Uterus (tissue), 4 donors: Measurements from ENCODE around the gene MR1. TPM values are rescaled to one million over a fixed set of nuclear protein-coding genes. Genes with fewer than 3 reads are reported as not detected.
"Not testable (repeated sequence)": the region's sequence is repeated elsewhere in the genome, so short reads cannot be mapped to it uniquely, and the experiment has no call there.

Source experiments
- DNase-seq, 2 donors: peaks; one replicate each; pipeline ENCODE4 v3.0.0-alpha.2; 2019 to 2020
- H3K27ac ChIP-seq, 2 donors: fragments of 200-600 bp; sonication (generic); 1 replicate in 1 of 2; 2 replicates in 1 of 2; pipeline ENCODE4 v1.5.1; 2016 to 2018
- H3K27me3 ChIP-seq, 2 donors: fragments of 200-600 bp; sonication (generic); one replicate each; pipeline ENCODE4 v1.5.1; 2018 to 2019; ENCODE audit warnings: control low read depth in 1 of 2
- H3K36me3 ChIP-seq, 2 donors: fragments of 200-600 bp; sonication (generic); one replicate each; pipeline ENCODE4 v1.5.1; 2019; ENCODE audit warnings: control low read depth in 1 of 2
- H3K4me1 ChIP-seq, 2 donors: fragments of 200-600 bp; sonication (generic); one replicate each; pipeline ENCODE4 v1.5.1; 2018 to 2019; ENCODE audit warnings: control low read depth in 1 of 2
- H3K4me3 ChIP-seq, 2 donors: fragments of 200-600 bp; sonication (generic); 1 replicate in 1 of 2; 2 replicates in 1 of 2; pipeline ENCODE4 v1.5.1; 2018 to 2019; ENCODE audit warnings: mild to moderate bottlenecking in 1 of 2
- H3K9me3 ChIP-seq, 2 donors: fragments of 200-600 bp; sonication (generic); one replicate each; pipeline ENCODE4 v1.5.1; 2019; ENCODE audit warnings: control low read depth in 1 of 2
- POLR2A ChIP-seq, 2 donors: fragments of 450-650 bp; IDR thresholded peaks; one replicate each; pipeline ENCODE4 v1.6.1; 2016; ENCODE audit warnings: antibody characterized with exemption in 2 of 2, mild to moderate bottlenecking in 1 of 2, moderate library complexity in 1 of 2
- intact Hi-C: fragments of 100-400 bp; cut with DNase I; formaldehyde crosslinking; loops from one replicate; pipeline ENCODE4 v1.15.1; 2023; ENCODE audit warnings: low total_unique reads
- total RNA-seq, 4 donors: library from RNA; depleted of rRNA in 3 of 4; stranded (reverse); fragments of >200 nt in 3 of 4; gene quantifications; one replicate each; pipeline versions ENCODE4 v1.1.0 to v1.2.4, GENCODE V29; 2014 to 2023
- TF ChIP-seq, protein P1 (sequence below), 4 experiments: fragments of 200-600 bp in 2 of 4; fragments of 450-650 bp in 2 of 4; sonication (generic) in 2 of 4; IDR thresholded peaks; one replicate each; pipeline ENCODE4 v1.5.1; 2016 to 2019; ENCODE audit warnings: antibody characterized with exemption in 4 of 4, mild to moderate bottlenecking in 2 of 4, moderate library complexity in 1 of 4
- donor health status: DM: yes; HTN: yes; CAD: no.

MR1 gene
- total RNA-seq, 4 donors from 2014 or later = 13.8 to 29.7 (median 16.2) TPM

DNA sequence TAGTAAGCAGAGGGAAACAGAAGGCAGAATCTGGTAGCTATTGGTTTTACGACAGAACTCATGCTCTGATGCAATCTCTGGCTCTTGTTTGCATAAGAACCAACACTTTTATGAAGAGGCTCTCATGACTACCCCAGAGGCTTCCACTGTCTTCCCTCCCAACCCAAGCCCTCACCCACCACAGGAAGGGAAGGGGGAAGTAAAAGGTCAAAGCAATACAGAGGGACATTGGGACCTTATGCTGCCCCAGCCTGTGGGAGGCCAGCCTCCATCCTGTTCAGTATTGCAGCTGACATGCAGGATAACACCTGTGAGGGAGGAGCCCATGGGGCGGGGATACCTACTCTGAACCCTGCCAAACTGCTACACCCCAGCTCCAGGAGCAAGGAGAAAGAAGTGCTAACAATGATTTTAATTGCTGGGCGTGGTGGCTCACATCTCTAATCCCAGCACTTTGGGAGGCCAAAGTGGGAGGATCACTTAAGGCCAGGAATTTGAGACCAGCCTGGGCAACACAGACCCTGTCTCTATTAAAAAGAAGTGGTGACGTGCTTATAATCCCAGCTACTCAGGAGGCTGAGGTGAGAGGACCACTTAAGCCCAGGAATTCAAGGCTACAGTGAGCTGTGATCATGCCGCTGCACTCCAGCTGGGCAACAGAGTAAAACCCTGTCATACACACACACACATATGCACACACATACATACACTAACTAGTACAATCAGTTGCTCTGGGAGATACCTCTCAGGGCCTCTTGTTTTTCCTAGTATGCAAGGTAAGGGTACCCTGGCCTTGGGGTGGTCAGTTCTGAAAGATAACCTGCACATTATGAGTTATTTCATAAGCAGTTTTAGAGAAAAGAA is 9.5 kb downstream of the MR1 start:
- H3K9me3 ChIP-seq = no peaks in the 10 kb centered on the region
- no peaks in the 10 kb centered on the region for H3K36me3 ChIP-seq
- TF ChIP-seq, protein P1, sequence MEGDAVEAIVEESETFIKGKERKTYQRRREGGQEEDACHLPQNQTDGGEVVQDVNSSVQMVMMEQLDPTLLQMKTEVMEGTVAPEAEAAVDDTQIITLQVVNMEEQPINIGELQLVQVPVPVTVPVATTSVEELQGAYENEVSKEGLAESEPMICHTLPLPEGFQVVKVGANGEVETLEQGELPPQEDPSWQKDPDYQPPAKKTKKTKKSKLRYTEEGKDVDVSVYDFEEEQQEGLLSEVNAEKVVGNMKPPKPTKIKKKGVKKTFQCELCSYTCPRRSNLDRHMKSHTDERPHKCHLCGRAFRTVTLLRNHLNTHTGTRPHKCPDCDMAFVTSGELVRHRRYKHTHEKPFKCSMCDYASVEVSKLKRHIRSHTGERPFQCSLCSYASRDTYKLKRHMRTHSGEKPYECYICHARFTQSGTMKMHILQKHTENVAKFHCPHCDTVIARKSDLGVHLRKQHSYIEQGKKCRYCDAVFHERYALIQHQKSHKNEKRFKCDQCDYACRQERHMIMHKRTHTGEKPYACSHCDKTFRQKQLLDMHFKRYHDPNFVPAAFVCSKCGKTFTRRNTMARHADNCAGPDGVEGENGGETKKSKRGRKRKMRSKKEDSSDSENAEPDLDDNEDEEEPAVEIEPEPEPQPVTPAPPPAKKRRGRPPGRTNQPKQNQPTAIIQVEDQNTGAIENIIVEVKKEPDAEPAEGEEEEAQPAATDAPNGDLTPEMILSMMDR (IDR thresholded peaks at IDR 0.05) = no peak
- no peak for TF ChIP-seq POLR2A (IDR thresholded peaks at IDR 0.05)
- H3K27me3 ChIP-seq = no peaks in the 10 kb centered on the region
- no peak overlapping the region for H3K27ac ChIP-seq
- H3K4me3 ChIP-seq = no peak overlapping the region
- intact Hi-C loops = no loop called here
- no peak for DNase-seq
- no peaks in the 10 kb centered on the region for H3K4me1 ChIP-seq

DNA sequence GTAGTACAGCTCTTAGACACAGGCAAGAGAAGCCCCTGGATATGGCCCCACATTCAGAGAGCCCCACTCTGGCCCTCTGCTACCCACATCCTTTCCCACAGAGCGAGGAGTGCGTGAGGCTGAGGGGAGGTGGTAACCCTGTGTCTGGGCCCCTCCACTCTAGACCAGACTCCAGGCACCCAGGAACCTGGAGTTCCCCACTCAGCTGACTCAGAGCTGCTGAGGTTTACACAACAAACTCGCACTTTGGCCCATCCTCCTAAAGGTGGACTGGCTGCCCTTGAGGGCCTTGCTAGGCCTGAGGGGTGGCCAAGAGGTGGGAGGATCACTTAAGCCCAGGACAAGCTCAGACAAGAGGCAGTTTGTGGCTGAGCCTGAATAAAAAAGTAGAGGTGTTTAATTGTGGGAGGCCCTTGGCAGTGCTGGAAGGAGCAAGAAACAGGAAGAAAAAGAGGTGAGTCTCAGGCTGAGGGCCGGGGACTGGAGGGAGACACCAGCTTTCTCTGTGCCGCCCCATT is 10.7 kb downstream of the MR1 start:
- DNase-seq = no peak
- TF ChIP-seq, protein P1 (IDR thresholded peaks at IDR 0.05) = no peak
- no peak for TF ChIP-seq POLR2A (IDR thresholded peaks at IDR 0.05)
- Histone ChIP-seq H3K27ac (no peak overlapping the region), H3K36me3 (no peaks in the 10 kb centered on the region), H3K4me3 (no peak overlapping the region), H3K9me3 (no peaks in the 10 kb centered on the region), H3K4me1 (no peaks in the 10 kb centered on the region), H3K27me3 (no peaks in the 10 kb centered on the region)
- intact Hi-C loops = no loop called here

DNA sequence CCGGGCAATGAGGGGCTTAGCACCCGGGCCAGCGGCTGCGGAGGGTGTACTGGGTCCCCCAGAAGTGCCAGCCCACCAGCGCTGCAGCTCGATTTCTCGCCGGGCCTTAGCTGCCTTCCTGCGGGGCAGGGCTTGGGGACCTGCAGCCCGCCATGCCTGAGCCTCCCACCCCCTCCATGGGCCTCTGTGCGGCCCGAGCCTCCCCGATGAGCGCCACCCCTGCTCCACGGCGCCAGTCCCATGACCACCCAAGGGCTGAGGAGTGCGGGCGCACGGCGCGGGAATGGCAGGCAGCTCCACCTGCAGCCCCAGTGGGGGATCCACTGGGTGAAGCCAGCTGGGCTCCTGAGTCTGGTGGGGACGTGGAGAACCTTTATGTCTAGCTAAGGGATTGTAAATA is 12.2 kb downstream of the MR1 start:
- H3K36me3 ChIP-seq, DNase-seq, H3K4me3 ChIP-seq, H3K9me3 ChIP-seq, H3K27ac ChIP-seq, intact Hi-C loops, H3K4me1 ChIP-seq, H3K27me3 ChIP-seq: not testable (repeated sequence)

DNA sequence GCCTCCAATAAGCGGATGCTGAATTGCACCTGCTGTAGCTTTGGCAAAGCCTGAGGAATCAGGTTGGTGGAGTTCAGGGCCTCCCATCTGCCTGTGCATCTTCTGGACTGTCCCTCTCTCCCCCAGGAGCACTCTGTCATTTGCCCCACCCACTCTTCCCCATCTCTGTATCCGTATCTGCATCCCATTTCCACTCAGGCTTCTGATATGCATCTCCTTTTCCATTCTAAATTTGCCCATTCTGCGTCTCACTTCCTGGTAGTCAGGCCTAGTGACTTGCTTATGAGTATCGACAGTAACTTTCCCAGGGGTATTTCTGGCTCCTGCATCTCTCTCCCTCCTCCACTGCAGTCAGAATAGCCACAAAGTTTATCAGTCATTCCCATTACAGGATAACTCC is 15.6 kb downstream of the MR1 start:
- H3K27ac ChIP-seq = no peak overlapping the region
- no peaks in the 10 kb centered on the region for H3K27me3 ChIP-seq
- intact Hi-C loops = no loop called here
- no peaks in the 10 kb centered on the region for H3K36me3 ChIP-seq
- no peaks in the 10 kb centered on the region for H3K9me3 ChIP-seq
- TF ChIP-seq POLR2A (IDR thresholded peaks at IDR 0.05) = no peak
- TF ChIP-seq, protein P1 (IDR thresholded peaks at IDR 0.05) = no peak
- no peak for DNase-seq
- no peak overlapping the region for H3K4me3 ChIP-seq
- no peaks in the 10 kb centered on the region for H3K4me1 ChIP-seq

DNA sequence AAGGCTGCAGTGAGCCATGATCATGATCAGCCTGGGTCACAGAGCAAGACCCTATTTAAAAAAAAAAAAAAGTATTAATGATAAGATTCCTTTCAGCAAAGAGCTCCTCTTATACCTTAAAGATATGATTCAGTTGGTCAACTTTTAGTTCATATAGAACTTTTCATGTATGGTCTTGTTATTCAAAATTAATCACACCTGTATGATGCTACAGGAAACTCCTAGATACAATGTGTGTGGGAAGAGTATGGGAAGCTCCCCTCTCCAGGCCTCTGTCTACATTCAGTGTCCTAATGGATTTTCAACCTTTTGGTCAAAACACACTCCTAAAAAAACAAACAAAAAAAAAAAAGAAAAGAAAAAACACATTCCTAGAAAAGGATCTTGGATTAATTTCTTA is 17.1 kb downstream of the MR1 start:
- intact Hi-C loops = no loop called here

More for the DNA sequence above, 17.1 kb downstream of the MR1 start:
- Histone ChIP-seq H3K4me1 (no peaks in the 10 kb centered on the region), H3K27me3 (no peaks in the 10 kb centered on the region), H3K4me3 (no peak overlapping the region), H3K9me3 (no peaks in the 10 kb centered on the region), H3K36me3 (no peaks in the 10 kb centered on the region), H3K27ac (no peak overlapping the region)
- TF ChIP-seq POLR2A (IDR thresholded peaks at IDR 0.05) = no peak
- TF ChIP-seq, protein P1 (IDR thresholded peaks at IDR 0.05) = no peak
- no peak for DNase-seq
